ENCODE measurements around the gene ELMO1.

GRCh38 chr7:37220664-37221063 is 228.0 kb downstream of the ELMO1 start:
- TF ChIP-seq CTCF (IDR thresholded peaks at IDR 0.05) (no peak), POLR2A (IDR thresholded peaks at IDR 0.05) (no peak), POLR2AphosphoS5 (IDR thresholded peaks at IDR 0.05) (no peak)
